ENCODE results near the gene FBXW8. TPM values are rescaled to one million over a fixed set of nuclear protein-coding genes. Genes with fewer than 3 reads are reported as not detected.

Gene FBXW8
- total and polyA plus RNA-seq, 12 donors, result 2.4 to 11.3 (median 7.4) TPM

DNA sequence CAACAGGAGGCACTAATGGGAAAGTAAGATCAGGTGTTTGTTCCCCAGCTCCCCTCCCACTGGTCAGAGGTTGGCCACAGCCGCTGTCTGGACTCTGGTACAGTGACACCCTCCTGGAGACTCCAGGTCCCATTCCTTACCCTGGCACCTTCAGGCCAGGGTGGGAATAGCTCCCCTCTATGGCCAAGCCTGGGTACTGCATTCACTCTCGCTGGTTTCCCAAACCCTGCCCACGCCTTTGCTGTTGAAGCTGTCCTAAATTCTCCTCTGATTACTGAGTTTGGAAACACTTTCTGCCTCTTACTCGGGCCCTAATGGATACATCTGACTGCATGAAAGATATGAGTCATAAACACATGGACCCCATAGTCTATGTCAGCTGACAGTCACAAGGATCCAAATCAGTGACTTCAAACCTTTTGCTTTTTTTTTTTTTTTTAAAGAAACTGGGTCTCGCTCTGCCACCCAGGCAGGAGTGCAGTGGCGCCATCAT, 47.4 kb upstream of the FBXW8 start:
- intact Hi-C loops (cut with DNase I), result no loop called here
- Histone ChIP-seq H3K27ac (no peak overlapping the region), H3K4me1 (peaks cover 0 to 26% (median 4%) of the 10 kb centered on the region in 9 donors), H3K36me3 (no peaks in the 10 kb centered on the region), H3K4me3 (no peak overlapping the region), H3K27me3 (peaks cover 0 to 9% (median 3%) of the 10 kb centered on the region in 7 donors), H3K9me3 (no peaks in the 10 kb centered on the region)
- no peak for DNase-seq
- 63 to 76% methylated on average over 6 of the region's 6 CpGs for WGBS, 2 donors
- no peak for ATAC-seq
- TF ChIP-seq CTCF (IDR thresholded peaks at IDR 0.05), result peak in 6 of 9 donors; percentile 16 to 48 (median 26)

DNA sequence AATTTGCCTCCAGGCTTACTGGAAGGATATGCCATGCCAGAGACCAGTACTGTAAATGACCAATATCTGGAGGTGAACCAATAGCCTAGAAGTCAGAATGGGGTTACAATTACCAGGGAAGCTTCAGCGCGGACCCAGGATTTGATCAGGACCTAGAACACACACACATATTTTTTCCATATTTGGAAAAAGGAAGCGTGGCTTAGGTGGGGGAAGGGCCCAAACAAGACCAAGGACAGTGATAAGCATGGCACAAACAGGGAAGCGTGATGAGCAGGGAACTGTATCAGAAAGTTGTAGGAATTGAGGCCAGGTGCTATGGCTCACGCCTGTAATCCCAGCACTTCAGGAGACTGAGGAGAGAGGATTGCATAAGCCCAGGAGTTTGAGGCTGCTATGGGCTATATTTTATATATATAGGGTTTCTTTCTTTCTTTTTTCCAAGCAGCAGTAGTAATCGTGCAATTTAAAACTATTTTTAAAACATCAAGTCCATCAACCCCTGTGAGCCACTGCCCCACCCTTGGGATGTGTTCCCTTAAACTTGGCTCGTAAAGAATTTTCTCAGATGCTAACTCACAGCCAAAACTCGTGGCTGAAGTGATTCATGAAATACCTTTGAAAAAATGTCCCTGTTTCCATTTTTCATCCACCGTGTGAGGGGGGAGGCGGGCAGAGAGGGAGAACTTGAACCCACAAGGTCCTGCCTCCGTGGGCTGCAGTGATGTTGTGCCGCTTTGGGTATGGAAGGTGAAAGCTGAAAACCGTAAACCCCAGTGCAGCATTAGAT, 46.2 kb upstream of the FBXW8 start:
- Histone ChIP-seq H3K4me1 (peaks cover 0 to 24% (median 0%) of the 10 kb centered on the region in 9 donors), H3K36me3 (no peaks in the 10 kb centered on the region)

GRCh38 chr12:116867523-116867922, 43.2 kb upstream of the FBXW8 start:
- no peak for ATAC-seq
- 86 to 87% methylated on average over 2 of the region's 2 CpGs for WGBS, 2 donors
- intact Hi-C loops (cut with DNase I), result no loop called here

More for the DNA sequence above, 46.2 kb upstream of the FBXW8 start:
- ATAC-seq, result no peak
- no peak for TF ChIP-seq CTCF (IDR thresholded peaks at IDR 0.05)
- Histone ChIP-seq H3K27ac (no peak overlapping the region), H3K9me3 (no peaks in the 10 kb centered on the region), H3K4me3 (no peak overlapping the region), H3K27me3 (peaks cover 0 to 9% (median 0%) of the 10 kb centered on the region in 7 donors)
- intact Hi-C loops (cut with DNase I), result no loop called here
- no peak for DNase-seq
- WGBS, 2 donors, result 63 to 68% methylated on average over 13 of the region's 13 CpGs

DNA sequence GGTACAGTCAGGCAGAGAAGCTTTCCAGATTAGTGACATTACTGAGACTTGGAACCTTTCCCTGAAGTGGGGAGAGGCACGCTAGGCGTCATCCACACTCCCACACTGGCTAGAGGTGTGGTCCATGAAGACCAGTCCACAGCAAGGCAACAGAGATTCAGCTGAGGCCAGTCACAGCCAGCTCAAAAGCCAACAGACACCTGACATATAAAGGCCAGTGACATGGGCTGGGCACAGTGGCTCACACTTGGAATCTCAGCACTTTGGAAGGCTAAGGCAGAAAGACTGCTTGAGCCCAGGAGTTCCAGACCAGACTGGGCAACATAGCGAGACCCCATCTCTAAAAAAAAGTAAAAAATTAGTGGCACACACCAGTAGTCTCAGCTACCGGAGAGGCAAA, 40.4 kb upstream of the FBXW8 start:
- no peak for DNase-seq
- Histone ChIP-seq H3K27me3 (peaks cover 0 to 24% (median 11%) of the 10 kb centered on the region in 7 donors), H3K4me3 (no peak overlapping the region), H3K9me3 (peaks cover 0 to 12% (median 0%) of the 10 kb centered on the region in 11 donors), H3K36me3 (no peaks in the 10 kb centered on the region), H3K4me1 (no peaks in the 10 kb centered on the region), H3K27ac (no peak overlapping the region)
- intact Hi-C loops (cut with DNase I), result no loop called here
- ATAC-seq, result no peak
- 61 to 64% methylated on average over 4 of the region's 4 CpGs for WGBS, 2 donors
- TF ChIP-seq CTCF (IDR thresholded peaks at IDR 0.05), result no peak

More at GRCh38 chr12:116867523-116867922, 43.2 kb upstream of the FBXW8 start:
- no peak for DNase-seq
- H3K4me1 ChIP-seq, result no peaks in the 10 kb centered on the region
- no peaks in the 10 kb centered on the region for H3K9me3 ChIP-seq
- no peak overlapping the region for H3K4me3 ChIP-seq
- no peak for TF ChIP-seq CTCF (IDR thresholded peaks at IDR 0.05)
- H3K36me3 ChIP-seq, result no peaks in the 10 kb centered on the region
- H3K27ac ChIP-seq, result no peak overlapping the region
- H3K27me3 ChIP-seq, result peaks cover 0 to 9% (median 0%) of the 10 kb centered on the region in 7 donors
